Left renal pelvis (tissue), 4 donors: ENCODE measurements around the gene LRRTM3. TPM values are rescaled to one million over a fixed set of nuclear protein-coding genes. Genes with fewer than 3 reads are reported as not detected.

Source experiments
- DNase-seq, 4 donors: peaks; one replicate each; pipeline ENCODE4 v3.0.0-alpha.2; 2013; ENCODE audit warnings: low read depth in 4 of 4, low spot score in 3 of 4
- polyA plus RNA-seq, 4 donors: library from polyadenylated mRNA; unstranded; fragments of 120-200 nt; gene quantifications; one replicate each; pipeline ENCODE4 v1.2.1, GENCODE V29; 2013; ENCODE audit not compliant: insufficient read length in 4 of 4

LRRTM3 gene
- polyA plus RNA-seq, 4 donors: 0.55 to 6.7 (median 4.8) TPM

- DNase-seq: peak in 1 of 4 donors; percentile 41
These were observed 5.6 kb downstream of the LRRTM3 start for GRCh38 chr10:66931340-66931948.

GRCh38 chr10:66931949-66932343 lies 6.1 kb downstream of the LRRTM3 start:
- no peak for DNase-seq

GRCh38 chr10:66934711-66935110 lies 8.9 kb downstream of the LRRTM3 start:
- no peak for DNase-seq

- DNase-seq: no peak
These were observed 15.1 kb downstream of the LRRTM3 start for GRCh38 chr10:66940965-66941364.

- no peak for DNase-seq
These were observed 15.7 kb downstream of the LRRTM3 start for GRCh38 chr10:66941491-66941890.

- DNase-seq: no peak
These were observed 16.6 kb downstream of the LRRTM3 start for GRCh38 chr10:66942407-66942806.

GRCh38 chr10:66943590-66943989 lies 17.8 kb downstream of the LRRTM3 start:
- no peak for DNase-seq

- no peak for DNase-seq
These were observed 26.1 kb downstream of the LRRTM3 start for GRCh38 chr10:66951896-66952295.

GRCh38 chr10:66958466-66958865 lies 32.6 kb downstream of the LRRTM3 start:
- no peak for DNase-seq

GRCh38 chr10:66964946-66965345 lies 39.1 kb downstream of the LRRTM3 start:
- DNase-seq: no peak

GRCh38 chr10:66980246-66980815 lies 54.5 kb downstream of the LRRTM3 start:
- DNase-seq: no peak

GRCh38 chr10:66981361-66982052 lies 55.7 kb downstream of the LRRTM3 start:
- no peak for DNase-seq

GRCh38 chr10:66982053-66982420 lies 56.2 kb downstream of the LRRTM3 start:
- DNase-seq: no peak

- DNase-seq: no peak
These were observed 57.1 kb downstream of the LRRTM3 start for GRCh38 chr10:66982792-66983474.

- DNase-seq: no peak
These were observed 57.6 kb downstream of the LRRTM3 start for GRCh38 chr10:66983475-66983818.

- DNase-seq: no peak
These were observed 64.5 kb downstream of the LRRTM3 start for GRCh38 chr10:66990143-66990830.

- DNase-seq: no peak
These were observed 71.2 kb downstream of the LRRTM3 start for GRCh38 chr10:66996996-66997395.

GRCh38 chr10:66999762-67000545 lies 74.1 kb downstream of the LRRTM3 start:
- no peak for DNase-seq

GRCh38 chr10:67004690-67005089 lies 78.9 kb downstream of the LRRTM3 start:
- DNase-seq: no peak

GRCh38 chr10:67005981-67006380 lies 80.1 kb downstream of the LRRTM3 start:
- no peak for DNase-seq
